ENCODE data around the gene IFT57. TPM values are rescaled to one million over a fixed set of nuclear protein-coding genes. Genes with fewer than 3 reads are reported as not detected.
A peak's percentile ranks its signal among the peaks of the same experiment; 100 is the strongest.

IFT57 gene
- total RNA-seq, 1 experiment from 2014 or later = 38.9 TPM

DNA sequence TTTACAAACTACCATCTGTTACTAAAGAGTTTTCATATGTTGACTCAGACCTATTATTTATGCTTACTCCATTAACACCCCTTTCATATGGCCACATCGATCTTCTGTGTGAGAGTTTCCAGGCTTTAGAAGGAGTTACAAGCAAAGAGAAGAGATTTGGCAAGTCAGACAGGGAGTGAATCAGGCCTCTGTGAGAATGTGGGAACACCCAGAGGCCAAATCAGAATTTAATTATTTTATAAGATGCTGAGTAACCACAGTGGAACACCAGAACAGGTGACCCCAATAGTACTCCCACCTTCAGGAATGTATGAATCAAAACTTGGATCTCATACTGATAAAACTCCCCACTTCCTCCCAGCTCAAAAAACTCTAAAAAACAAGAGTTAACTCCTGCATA, 42.0 kb downstream of the IFT57 start:
- H3K27ac Mint-ChIP-seq (ENCODE audit: low read depth, unreplicated experiment) = no peak overlapping the region
- intact Hi-C loops (cut with micrococcal nuclease) = no loop called here
- DNase-seq (ENCODE audit: unreplicated experiment) = peak; percentile 26
- no peak overlapping the region for H3K4me3 Mint-ChIP-seq (ENCODE audit: unreplicated experiment)
- H3K9me3 Mint-ChIP-seq (ENCODE audit: unreplicated experiment) = no peaks in the 10 kb centered on the region
- peaks cover 18% of the 10 kb centered on the region for H3K36me3 Mint-ChIP-seq (ENCODE audit: insufficient read depth, unreplicated experiment)
- CTCF ChIA-PET = no interaction called here
- H3K4me1 Mint-ChIP-seq (ENCODE audit: insufficient read depth, unreplicated experiment) = peaks cover 16% of the 10 kb centered on the region
- no TSS peak for BruUV-seq (replicated peaks)
- no peak for TF ChIP-seq CTCF (IDR thresholded peaks at IDR 0.05; ENCODE audit: unreplicated experiment)
- POLR2A ChIA-PET = interaction anchor here (0.6 kb wide), 1 partner anchor 8 kb away, joined by 3 read pairs; no protein-coding TSS in a partner anchor
- H3K27me3 Mint-ChIP-seq (ENCODE audit: insufficient read depth, unreplicated experiment) = no peaks in the 10 kb centered on the region

- CTCF ChIA-PET = interaction anchor here (0.8 to 1.2 kb wide), 4 partner anchors 25 to 251 kb away, joined by 3 read pairs; no protein-coding TSS in a partner anchor
- TF ChIP-seq CTCF (IDR thresholded peaks at IDR 0.05; ENCODE audit: unreplicated experiment) = no peak
- H3K27ac Mint-ChIP-seq (ENCODE audit: low read depth, unreplicated experiment) = no peak overlapping the region
- no peaks in the 10 kb centered on the region for H3K27me3 Mint-ChIP-seq (ENCODE audit: insufficient read depth, unreplicated experiment)
- peaks cover 16% of the 10 kb centered on the region for H3K4me1 Mint-ChIP-seq (ENCODE audit: insufficient read depth, unreplicated experiment)
- intact Hi-C loops (cut with micrococcal nuclease) = no loop called here
- POLR2A ChIA-PET = no interaction called here
- no peak overlapping the region for H3K4me3 Mint-ChIP-seq (ENCODE audit: unreplicated experiment)
- no peaks in the 10 kb centered on the region for H3K9me3 Mint-ChIP-seq (ENCODE audit: unreplicated experiment)
- no TSS peak for BruUV-seq (replicated peaks)
- peak; percentile 23 for DNase-seq (ENCODE audit: unreplicated experiment)
- peaks cover 12% of the 10 kb centered on the region for H3K36me3 Mint-ChIP-seq (ENCODE audit: insufficient read depth, unreplicated experiment)
Observed at GRCh38 chr3:108178676-108179075, 43.5 kb downstream of the IFT57 start.

DNA sequence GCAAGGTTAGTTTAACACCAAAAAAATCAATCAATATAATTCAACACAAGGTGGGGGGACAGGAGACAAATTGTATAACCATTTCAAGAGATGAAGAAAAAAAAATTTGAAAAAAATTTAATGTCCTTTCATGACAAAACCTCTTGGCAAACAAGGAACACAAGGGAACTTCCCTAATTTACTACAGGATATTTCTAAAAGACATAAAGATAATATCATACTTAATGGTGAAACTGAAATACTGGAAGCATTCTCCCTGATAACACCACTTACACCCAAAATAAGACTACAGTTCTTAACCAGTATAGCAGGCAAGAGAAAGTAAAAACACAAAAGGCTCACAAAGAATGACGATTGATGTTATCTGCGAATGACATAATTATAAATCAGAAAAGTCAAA, 44.7 kb downstream of the IFT57 start:
- no peak for TF ChIP-seq CTCF (IDR thresholded peaks at IDR 0.05; ENCODE audit: unreplicated experiment)
- H3K4me1 Mint-ChIP-seq (ENCODE audit: insufficient read depth, unreplicated experiment) = peaks cover 16% of the 10 kb centered on the region
- intact Hi-C loops (cut with micrococcal nuclease) = no loop called here
- H3K4me3 Mint-ChIP-seq (ENCODE audit: unreplicated experiment) = no peak overlapping the region
- ChIA-PET POLR2A (interaction anchor here (0.5 kb wide), 1 partner anchor 680 kb away, joined by 4 read pairs; no protein-coding TSS in a partner anchor), CTCF (interaction anchor here (1.1 kb wide), 1 partner anchor 204 kb away, joined by 3 read pairs; no protein-coding TSS in a partner anchor)
- no peak for DNase-seq (ENCODE audit: unreplicated experiment)
- H3K27ac Mint-ChIP-seq (ENCODE audit: low read depth, unreplicated experiment) = peak overlapping the region; percentile 20
- no peaks in the 10 kb centered on the region for H3K9me3 Mint-ChIP-seq (ENCODE audit: unreplicated experiment)
- H3K27me3 Mint-ChIP-seq (ENCODE audit: insufficient read depth, unreplicated experiment) = no peaks in the 10 kb centered on the region
- H3K36me3 Mint-ChIP-seq (ENCODE audit: insufficient read depth, unreplicated experiment) = peaks cover 6% of the 10 kb centered on the region
- no TSS peak for BruUV-seq (replicated peaks)

- BruUV-seq (replicated peaks) = no TSS peak
- Mint-ChIP-seq H3K4me1 (ENCODE audit: insufficient read depth, unreplicated experiment) (peaks cover 16% of the 10 kb centered on the region), H3K36me3 (ENCODE audit: insufficient read depth, unreplicated experiment) (peaks cover 6% of the 10 kb centered on the region), H3K27me3 (ENCODE audit: insufficient read depth, unreplicated experiment) (no peaks in the 10 kb centered on the region), H3K27ac (ENCODE audit: low read depth, unreplicated experiment) (no peak overlapping the region), H3K4me3 (ENCODE audit: unreplicated experiment) (no peak overlapping the region), H3K9me3 (ENCODE audit: unreplicated experiment) (no peaks in the 10 kb centered on the region)
- no peak for DNase-seq (ENCODE audit: unreplicated experiment)
- CTCF ChIA-PET = no interaction called here
- intact Hi-C loops (cut with micrococcal nuclease) = no loop called here
- TF ChIP-seq CTCF (IDR thresholded peaks at IDR 0.05; ENCODE audit: unreplicated experiment) = no peak
- POLR2A ChIA-PET = no interaction called here
Observed at GRCh38 chr3:108175352-108175751, 46.9 kb downstream of the IFT57 start.
